H9 (cell line): ENCODE results near the gene VEGFB. TPM values are rescaled to one million over a fixed set of nuclear protein-coding genes. Genes with fewer than 3 reads are reported as not detected.
A peak's percentile ranks its signal among the peaks of the same experiment; 100 is the strongest.

Experiments used
- DNase-seq: peaks from one replicate; pipeline ENCODE4 v3.0.0-alpha.2; 2017
- H2AFZ ChIP-seq: one replicate; pipeline ENCODE4 v1.6.1; 2013; ENCODE audit warnings: mild to moderate bottlenecking, low read length, control low read depth, moderate library complexity
- H2AK5ac ChIP-seq: 2 replicates; pipeline ENCODE4 v1.6.1; 2013; ENCODE audit warnings: low read length, control low read depth, mixed read lengths; ENCODE audit not compliant: insufficient read length
- H2BK120ac ChIP-seq: one replicate; pipeline ENCODE4 v1.6.1; 2013; ENCODE audit warnings: low read depth, mild to moderate bottlenecking, low read length, control low read depth, inconsistent platforms; ENCODE audit not compliant: poor library complexity, severe bottlenecking
- H2BK12ac ChIP-seq: 2 replicates; pipeline ENCODE4 v1.6.1; 2013; ENCODE audit warnings: low read length, control low read depth, mixed read lengths, low read depth; ENCODE audit not compliant: insufficient read length
- H2BK15ac ChIP-seq: 2 replicates; pipeline ENCODE4 v1.6.1; 2013; ENCODE audit warnings: low read depth, low read length, control low read depth
- H2BK20ac ChIP-seq: one replicate; pipeline ENCODE4 v1.6.1; 2013; ENCODE audit warnings: low read depth, mild to moderate bottlenecking, low read length, control low read depth, inconsistent platforms; ENCODE audit not compliant: poor library complexity, severe bottlenecking
- H2BK5ac ChIP-seq: 2 replicates; pipeline ENCODE4 v1.6.1; 2013; ENCODE audit warnings: low read length, control low read depth, mixed read lengths; ENCODE audit not compliant: insufficient read length
- H3K14ac ChIP-seq: 2 replicates; pipeline ENCODE4 v1.6.1; 2013; ENCODE audit warnings: low read length, control low read depth; ENCODE audit not compliant: insufficient read depth
- H3K18ac ChIP-seq: 2 replicates; pipeline ENCODE4 v1.6.1; 2013; ENCODE audit warnings: low read depth, mild to moderate bottlenecking, mixed read lengths, low read length, control low read depth; ENCODE audit not compliant: insufficient read length
- H3K23ac ChIP-seq: 2 replicates; pipeline ENCODE4 v1.6.1; 2013; ENCODE audit warnings: low read length, control low read depth, mixed read lengths, low read depth; ENCODE audit not compliant: insufficient read length
- H3K23me2 ChIP-seq: 2 replicates; pipeline ENCODE4 v1.6.1; 2013; ENCODE audit warnings: low read depth, mild to moderate bottlenecking, mixed read lengths, low read length, control low read depth; ENCODE audit not compliant: insufficient read length, poor library complexity, severe bottlenecking
- H3K27ac ChIP-seq: 2 replicates; pipeline ENCODE4 v1.5.1; 2013; ENCODE audit warnings: low read length, control low read depth, mixed read lengths, low read depth; ENCODE audit not compliant: insufficient read length
- H3K27me3 ChIP-seq: 2 replicates; pipeline ENCODE4 v1.6.1; 2013; ENCODE audit warnings: low read length, control low read depth, inconsistent platforms; ENCODE audit not compliant: insufficient read depth
- H3K4ac ChIP-seq: 2 replicates; pipeline ENCODE4 v1.6.1; 2013; ENCODE audit warnings: low read depth, mild to moderate bottlenecking, control low read depth, inconsistent platforms, low read length, moderate library complexity
- H3K4me1 ChIP-seq: 2 replicates; pipeline ENCODE4 v1.6.1; 2013; ENCODE audit warnings: low read length, control low read depth, inconsistent platforms; ENCODE audit not compliant: insufficient read depth
- H3K4me2 ChIP-seq: 2 replicates; pipeline ENCODE4 v1.6.1; 2013; ENCODE audit warnings: low read length, control low read depth, mixed read lengths; ENCODE audit not compliant: insufficient read length, insufficient read depth
- H3K56ac ChIP-seq: 2 replicates; pipeline ENCODE4 v1.6.1; 2013; ENCODE audit warnings: low read depth, mild to moderate bottlenecking, mixed read lengths, low read length, control low read depth; ENCODE audit not compliant: insufficient read length
- H3K79me1 ChIP-seq: 2 replicates; pipeline ENCODE4 v1.6.1; 2013; ENCODE audit warnings: low read depth, mild to moderate bottlenecking, moderate library complexity, low read length, control low read depth, inconsistent platforms; ENCODE audit not compliant: insufficient read depth, poor library complexity, severe bottlenecking
- H3K79me2 ChIP-seq: 2 replicates; pipeline ENCODE4 v1.6.1; 2013; ENCODE audit warnings: low read length, control low read depth, inconsistent platforms; ENCODE audit not compliant: insufficient read depth
- H3K9ac ChIP-seq: 2 replicates; pipeline ENCODE4 v1.6.1; 2013; ENCODE audit warnings: low read length, control low read depth, mixed read lengths; ENCODE audit not compliant: insufficient read length; ENCODE audit errors: extremely low read depth
- H3K9me3 ChIP-seq: one replicate; pipeline ENCODE4 v1.6.1; 2013; ENCODE audit warnings: low read depth, low read length, inconsistent platforms; ENCODE audit not compliant: control insufficient read depth
- H3T11ph ChIP-seq: one replicate; pipeline ENCODE4 v1.6.1; 2013; ENCODE audit warnings: mild to moderate bottlenecking, low read length, control low read depth, inconsistent platforms
- H4K20me1 ChIP-seq: one replicate; pipeline ENCODE4 v1.6.1; 2013; ENCODE audit not compliant: control insufficient read depth, insufficient read length, insufficient read depth
- H4K5ac ChIP-seq: 2 replicates; pipeline ENCODE4 v1.6.1; 2013; ENCODE audit warnings: low read depth, mild to moderate bottlenecking, mixed read lengths, low read length, control low read depth; ENCODE audit not compliant: insufficient read length
- H4K8ac ChIP-seq: replicated peaks from 2 replicates; pipeline ENCODE4 v1.6.1; 2013; ENCODE audit warnings: low read length, control low read depth, mixed read lengths, low read depth; ENCODE audit not compliant: insufficient read length
- H4K91ac ChIP-seq: 2 replicates; pipeline ENCODE4 v1.6.1; 2013; ENCODE audit warnings: low read depth, mild to moderate bottlenecking, moderate library complexity, mixed read lengths, low read length, control low read depth; ENCODE audit not compliant: insufficient read length
- H3K27ac Mint-ChIP-seq, 3 experiments: 2 replicates in 2 of 3; 3 replicates in 1 of 3; pipeline ENCODE4 v1.8.0; 2020 to 2021; ENCODE audit warnings: mixed read lengths in 3 of 3, mild to moderate bottlenecking in 1 of 3, moderate library complexity in 1 of 3
- H3K27me3 Mint-ChIP-seq: 2 replicates; pipeline ENCODE4 v1.8.0; 2021; ENCODE audit warnings: low read depth, mild to moderate bottlenecking, moderate library complexity, mixed read lengths
- H3K36me3 Mint-ChIP-seq, 3 experiments: 2 replicates in 2 of 3; 3 replicates in 1 of 3; pipeline ENCODE4 v1.8.0; 2020 to 2021; ENCODE audit warnings: low read depth in 3 of 3, mixed read lengths in 3 of 3; ENCODE audit not compliant: insufficient read depth in 1 of 3
- H3K4me1 Mint-ChIP-seq, 2 experiments: 2 replicates each; pipeline ENCODE4 v1.8.0; 2020; ENCODE audit warnings: mixed read lengths in 2 of 2
- H3K4me3 Mint-ChIP-seq, 2 experiments: 2 replicates in 1 of 2; 3 replicates in 1 of 2; pipeline ENCODE4 v1.8.0; 2020 to 2021; ENCODE audit warnings: mild to moderate bottlenecking in 2 of 2, mixed read lengths in 2 of 2, moderate library complexity in 1 of 2
- H3K9me3 Mint-ChIP-seq, 2 experiments: 2 replicates in 1 of 2; 3 replicates in 1 of 2; pipeline ENCODE4 v1.8.0; 2020; ENCODE audit warnings: mild to moderate bottlenecking in 2 of 2, mixed read lengths in 2 of 2, moderate library complexity in 1 of 2
- CTCF ChIP-seq: fragments of 200-600 bp; sonication (generic); conservative IDR thresholded peaks from 3 replicates; pipeline ENCODE4 v1.8.0; 2021; ENCODE audit warnings: antibody characterized with exemption, mild to moderate bottlenecking
- WGBS: extraction: QIAGEN DNeasy Blood & Tissue Kit; methylation state at CpG from one replicate; pipeline ENCODE4 v1.1.7; 2013; ENCODE audit warnings: missing lambda C conversion rate, low lambda C conversion rate, mixed read lengths; ENCODE audit not compliant: insufficient read length; ENCODE audit errors: extremely low coverage; 5-methylcytosine and 5-hydroxymethylcytosine counted together
- total RNA-seq: library from RNA; stranded (reverse); gene quantifications from 2 replicates; pipeline ENCODE4 v1.2.1, GENCODE V29; 2021

The VEGFB gene
- total RNA-seq, 1 experiment from 2014 or later = 57.7 TPM

- Histone ChIP-seq H3K9ac (no peak overlapping the region), H3K18ac (no peak overlapping the region), H2BK15ac (peak overlapping the region; percentile 33; the same call in 1 of the 2 replicates), H3K27me3 (no peaks in the 10 kb centered on the region), H2AK5ac (no peak overlapping the region), H4K91ac (no peak overlapping the region), H3K79me2 (no peaks in the 10 kb centered on the region), H2BK20ac (no peak overlapping the region), H3K27ac (no peak overlapping the region), H3K4ac (no peak overlapping the region), H3K23me2 (peaks cover 27% of the 10 kb centered on the region), H4K20me1 (no peaks in the 10 kb centered on the region), H3K23ac (no peak overlapping the region), H3K4me2 (no peak overlapping the region), H2BK12ac (no peak overlapping the region), H2BK120ac (no peak overlapping the region), H3K4me1 (0 out of 2 replicates have a peak, but pooled peaks cover 3% of the 10 kb centered on the region), H2BK5ac (no peak overlapping the region), H3K9me3 (no peaks in the 10 kb centered on the region), H3T11ph (no peak overlapping the region), H3K14ac (no peak overlapping the region), H2AFZ (no peak overlapping the region), H3K79me1 (no peaks in the 10 kb centered on the region), H4K8ac (no peak overlapping the region), H3K56ac (no peak overlapping the region), H4K5ac (no peak overlapping the region)
- Mint-ChIP-seq H3K36me3 (peaks cover 0 to 14% (median 10%) of the 10 kb centered on the region in 3 experiments; a peak in 4 of 7 replicates), H3K27me3 (peaks cover 11% of the 10 kb centered on the region), H3K9me3 (no peaks in the 10 kb centered on the region), H3K4me1 (peaks cover 23 to 34% of the 10 kb centered on the region in 2 experiments), H3K4me3 (peak overlapping the region; percentile 80 to 91), H3K27ac (no peak overlapping the region)
- DNase-seq = no peak
- no CpG with 5 or more reads among the region's 3 CpGs for WGBS
- no peak for TF ChIP-seq CTCF
These were observed 6.9 kb upstream of the VEGFB start for GRCh38 chr11:64227405-64227956.
